Skeletal muscle tissue (tissue), 4 donors: Measurements from ENCODE around the gene KRT84. TPM values are rescaled to one million over a fixed set of nuclear protein-coding genes. Genes with fewer than 3 reads are reported as not detected.

Experiments used
- H3K27ac ChIP-seq: one replicate; pipeline ENCODE4 v1.7.0; 2013; ENCODE audit warnings: mild to moderate bottlenecking, low read depth, low read length, inconsistent platforms
- H3K27me3 ChIP-seq, 3 donors: one replicate each; pipeline ENCODE4 v1.7.0; 2013; ENCODE audit warnings: low read length in 3 of 3; ENCODE audit not compliant: control insufficient read depth in 3 of 3, insufficient read depth in 3 of 3
- H3K36me3 ChIP-seq, 3 donors: one replicate each; pipeline ENCODE4 v1.7.0; 2013; ENCODE audit warnings: low read length in 3 of 3; ENCODE audit not compliant: control insufficient read depth in 3 of 3, insufficient read depth in 3 of 3
- H3K4me1 ChIP-seq, 3 donors: one replicate each; pipeline ENCODE4 v1.7.0; 2013; ENCODE audit warnings: low read length in 3 of 3, mild to moderate bottlenecking in 3 of 3; ENCODE audit not compliant: control insufficient read depth in 3 of 3, insufficient read depth in 3 of 3
- H3K4me3 ChIP-seq, 3 donors: one replicate each; pipeline ENCODE4 v1.7.0; 2013; ENCODE audit warnings: low read length in 3 of 3
- H3K9ac ChIP-seq, 3 donors: one replicate each; pipeline ENCODE4 v1.7.0; 2013; ENCODE audit warnings: low read length in 3 of 3, mild to moderate bottlenecking in 3 of 3, moderate library complexity in 2 of 3, low read depth in 1 of 3
- H3K9me3 ChIP-seq, 3 donors: one replicate each; pipeline ENCODE4 v1.7.0; 2013; ENCODE audit warnings: low read length in 3 of 3; ENCODE audit not compliant: control insufficient read depth in 3 of 3
- total RNA-seq: library from RNA; depleted of rRNA; stranded (reverse); fragments of >200 nt; gene quantifications from one replicate; pipeline ENCODE4 v1.2.3, GENCODE V29; 2014
- donor health status: Osteomylitis.

The KRT84 gene
- total RNA-seq, 1 donor from 2014 or later, result not detected

DNA sequence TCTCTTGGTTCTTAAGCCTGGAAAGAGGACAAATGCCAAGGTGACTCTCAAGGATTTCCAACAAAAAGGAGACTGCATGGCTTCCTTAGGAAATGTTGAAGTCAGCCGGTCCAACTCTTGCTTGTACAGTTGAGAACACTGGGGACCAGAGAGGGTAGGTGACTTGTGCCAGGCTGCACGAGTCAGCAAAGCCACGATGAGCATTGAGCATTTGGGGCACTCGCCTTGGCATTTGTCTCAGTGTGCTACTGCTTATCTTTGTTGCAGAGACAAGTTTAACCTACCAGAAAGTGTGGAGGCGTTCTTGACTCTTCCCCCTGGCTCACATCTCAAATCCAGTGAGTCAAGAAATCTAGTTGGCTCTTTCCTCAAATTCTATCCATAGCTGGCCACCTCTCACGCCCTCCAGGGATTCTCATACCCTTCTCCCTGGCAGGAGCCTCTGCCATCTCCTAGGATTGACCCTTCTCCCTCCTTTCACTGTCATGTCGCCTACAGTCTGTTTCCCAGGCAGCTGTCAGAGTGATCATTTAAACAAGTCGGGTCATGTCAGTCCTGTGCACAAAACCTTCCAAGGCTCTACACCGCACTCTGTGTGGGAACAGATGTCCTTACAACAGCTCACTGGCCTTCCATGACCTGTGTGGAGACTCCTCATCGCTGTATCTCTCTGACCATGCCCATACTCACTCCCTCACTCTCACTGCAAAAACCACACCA lies 47.1 kb downstream of the KRT84 start:
- Histone ChIP-seq H3K4me1 (no peaks in the 10 kb centered on the region), H3K9me3 (peaks cover 7 to 13% (median 8%) of the 10 kb centered on the region in 3 donors), H3K9ac (no peak overlapping the region), H3K4me3 (no peak overlapping the region), H3K36me3 (no peaks in the 10 kb centered on the region), H3K27ac (no peak overlapping the region), H3K27me3 (peaks cover 7 to 12% (median 10%) of the 10 kb centered on the region in 3 donors)

DNA sequence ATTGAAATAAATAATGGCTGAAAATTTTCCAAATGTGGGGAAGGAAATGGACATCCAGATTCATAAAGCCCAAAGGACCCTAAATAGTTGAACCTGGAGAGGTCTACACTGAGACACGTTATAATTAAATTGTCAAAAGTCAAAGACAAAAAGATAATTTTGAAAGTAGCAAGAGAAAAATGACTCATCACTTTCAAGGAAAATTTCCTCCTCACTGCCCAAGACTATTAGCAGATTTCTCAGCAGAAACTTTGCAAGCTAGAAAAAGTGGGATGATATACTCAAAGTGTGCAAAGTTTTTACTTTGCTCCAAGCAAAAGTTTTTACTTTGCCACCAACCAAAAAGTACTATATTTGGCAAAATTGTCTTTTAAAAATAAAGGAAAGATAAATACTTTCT lies 48.4 kb downstream of the KRT84 start:
- Histone ChIP-seq H3K4me3 (no peak overlapping the region), H3K9ac (no peak overlapping the region), H3K27me3 (peaks cover 7 to 9% (median 8%) of the 10 kb centered on the region in 3 donors), H3K4me1 (no peaks in the 10 kb centered on the region), H3K27ac (no peak overlapping the region), H3K36me3 (no peaks in the 10 kb centered on the region), H3K9me3 (peaks cover 0 to 5% (median 0%) of the 10 kb centered on the region in 3 donors)

DNA sequence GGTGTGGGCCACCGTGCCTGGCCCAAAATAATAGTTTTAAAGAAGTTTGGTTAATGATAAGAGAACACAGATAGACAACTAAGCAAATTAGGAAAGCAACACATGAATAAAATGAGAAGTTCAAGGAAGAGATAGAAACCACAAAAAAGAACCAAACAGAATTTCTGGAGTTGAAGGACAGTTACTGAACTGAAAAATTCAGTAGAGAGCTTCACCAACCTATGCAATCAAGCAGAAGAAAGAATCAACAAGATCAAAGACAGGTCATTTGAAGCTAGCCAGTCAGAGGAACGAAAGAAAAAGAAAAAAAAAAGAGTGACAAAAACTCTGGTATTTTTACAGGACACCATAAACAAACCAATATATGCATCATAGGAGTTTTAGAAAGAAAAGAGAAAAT lies 48.8 kb downstream of the KRT84 start:
- H3K4me1 ChIP-seq, result no peaks in the 10 kb centered on the region
- no peak overlapping the region for H3K27ac ChIP-seq
- H3K9me3 ChIP-seq, result peaks cover 0 to 5% (median 0%) of the 10 kb centered on the region in 3 donors
- H3K36me3 ChIP-seq, result no peaks in the 10 kb centered on the region
- no peak overlapping the region for H3K9ac ChIP-seq
- H3K4me3 ChIP-seq, result no peak overlapping the region
- H3K27me3 ChIP-seq, result peaks cover 4 to 9% (median 7%) of the 10 kb centered on the region in 3 donors

DNA sequence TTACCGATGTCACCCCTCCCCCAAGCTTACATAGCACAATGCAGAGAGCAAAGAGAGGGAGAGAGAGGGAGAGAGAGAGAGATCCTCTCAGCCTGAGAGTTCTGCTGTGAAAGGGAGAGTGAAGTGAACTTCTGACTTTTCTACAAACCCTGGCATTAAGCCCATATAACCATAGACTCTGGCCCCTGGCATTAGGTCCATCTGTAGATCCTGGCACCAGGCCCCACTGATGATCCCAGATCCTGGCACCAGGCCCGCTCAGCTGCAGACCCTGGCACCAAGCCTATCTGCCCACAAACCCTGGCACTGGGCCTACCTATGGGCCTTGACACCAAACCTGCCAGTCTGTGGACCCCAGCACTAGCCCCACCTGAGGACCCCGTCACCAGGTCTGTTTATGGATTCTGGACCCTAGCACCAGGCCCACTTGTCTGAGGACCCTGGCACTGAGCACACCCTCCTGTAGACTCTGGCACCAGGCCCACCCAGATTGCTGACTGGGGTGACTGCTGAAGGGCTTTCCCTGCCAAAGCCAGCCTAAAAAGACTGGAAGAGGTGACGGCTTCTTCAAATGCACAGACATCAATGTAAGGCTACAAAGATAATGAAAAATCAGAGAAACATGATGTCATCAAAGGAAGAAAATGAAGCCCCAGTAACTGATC lies 49.7 kb downstream of the KRT84 start:
- Histone ChIP-seq H3K9ac (no peak overlapping the region), H3K27ac (no peak overlapping the region), H3K36me3 (no peaks in the 10 kb centered on the region), H3K4me3 (no peak overlapping the region), H3K9me3 (peaks cover 0 to 2% (median 0%) of the 10 kb centered on the region in 3 donors), H3K27me3 (peaks cover 3 to 9% (median 7%) of the 10 kb centered on the region in 3 donors), H3K4me1 (no peaks in the 10 kb centered on the region)

DNA sequence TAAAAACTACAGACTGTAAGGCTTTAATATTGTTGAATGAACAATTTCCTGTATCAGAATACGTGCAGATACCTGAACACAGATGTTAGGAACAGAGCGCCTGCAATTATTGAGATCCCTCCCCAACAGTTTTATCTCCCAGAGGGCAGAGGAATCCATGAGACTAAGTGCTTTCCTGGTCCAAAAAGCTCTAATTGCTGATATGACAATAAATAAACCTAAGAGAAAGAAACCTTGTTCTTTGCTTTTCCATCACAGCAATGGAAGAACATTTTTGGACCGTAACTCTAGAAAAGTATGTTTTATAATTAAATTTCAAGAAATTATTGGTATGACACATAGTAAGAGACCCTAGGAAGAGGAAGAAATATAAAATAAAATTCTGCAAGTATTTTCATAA lies 51.3 kb downstream of the KRT84 start:
- Histone ChIP-seq H3K9ac (no peak overlapping the region), H3K4me3 (no peak overlapping the region), H3K9me3 (peaks cover 0 to 2% (median 0%) of the 10 kb centered on the region in 3 donors), H3K4me1 (no peaks in the 10 kb centered on the region), H3K27me3 (peaks cover 5 to 7% (median 7%) of the 10 kb centered on the region in 3 donors), H3K36me3 (no peaks in the 10 kb centered on the region), H3K27ac (no peak overlapping the region)

DNA sequence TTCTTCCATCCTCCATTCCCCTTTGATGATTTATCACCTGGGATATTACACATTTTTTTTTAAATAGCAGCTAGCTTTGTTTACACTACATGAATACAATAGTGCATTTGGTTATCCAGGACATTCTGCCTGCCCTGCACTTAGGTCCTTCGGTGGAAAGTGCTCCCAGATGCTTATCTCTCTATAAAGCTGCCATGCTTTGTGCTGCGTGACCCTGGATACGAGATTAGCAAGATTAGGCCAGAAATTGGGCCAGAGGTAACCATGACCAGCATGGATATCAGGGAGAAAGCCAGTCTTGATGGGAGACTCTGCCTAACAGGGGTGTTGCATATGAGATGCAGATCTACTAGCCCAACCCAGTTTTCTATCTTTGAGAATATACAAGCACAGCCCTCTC lies 52.1 kb downstream of the KRT84 start:
- no peak overlapping the region for H3K27ac ChIP-seq
- peaks cover 0 to 2% (median 0%) of the 10 kb centered on the region in 3 donors for H3K9me3 ChIP-seq
- H3K9ac ChIP-seq, result no peak overlapping the region
- no peak overlapping the region for H3K4me3 ChIP-seq
- H3K27me3 ChIP-seq, result peaks cover 4 to 8% (median 5%) of the 10 kb centered on the region in 3 donors
- H3K36me3 ChIP-seq, result no peaks in the 10 kb centered on the region
- no peaks in the 10 kb centered on the region for H3K4me1 ChIP-seq

DNA sequence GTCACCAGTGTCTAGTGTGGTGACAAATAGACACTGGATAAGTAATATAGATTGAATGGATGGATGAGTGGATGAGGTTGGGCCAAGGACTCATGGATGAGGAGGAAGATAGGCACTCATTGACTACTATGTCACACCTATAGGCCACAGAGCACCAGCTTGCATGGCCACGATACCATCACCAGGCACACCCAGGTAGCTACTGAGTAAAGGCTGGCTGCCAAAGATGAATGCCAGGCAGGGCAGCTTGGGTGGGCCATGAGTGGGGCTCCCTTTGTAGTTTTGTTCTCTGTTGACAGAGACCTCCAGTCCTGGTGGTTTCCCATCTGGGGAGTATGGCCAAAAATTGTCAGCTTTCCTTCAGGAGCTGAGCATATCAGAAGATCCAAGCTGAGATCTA lies 53.1 kb downstream of the KRT84 start:
- Histone ChIP-seq H3K9ac (no peak overlapping the region), H3K27me3 (peaks cover 0 to 12% (median 8%) of the 10 kb centered on the region in 3 donors), H3K36me3 (no peaks in the 10 kb centered on the region), H3K9me3 (peaks cover 0 to 2% (median 0%) of the 10 kb centered on the region in 3 donors), H3K4me3 (no peak overlapping the region), H3K27ac (no peak overlapping the region), H3K4me1 (no peaks in the 10 kb centered on the region)

DNA sequence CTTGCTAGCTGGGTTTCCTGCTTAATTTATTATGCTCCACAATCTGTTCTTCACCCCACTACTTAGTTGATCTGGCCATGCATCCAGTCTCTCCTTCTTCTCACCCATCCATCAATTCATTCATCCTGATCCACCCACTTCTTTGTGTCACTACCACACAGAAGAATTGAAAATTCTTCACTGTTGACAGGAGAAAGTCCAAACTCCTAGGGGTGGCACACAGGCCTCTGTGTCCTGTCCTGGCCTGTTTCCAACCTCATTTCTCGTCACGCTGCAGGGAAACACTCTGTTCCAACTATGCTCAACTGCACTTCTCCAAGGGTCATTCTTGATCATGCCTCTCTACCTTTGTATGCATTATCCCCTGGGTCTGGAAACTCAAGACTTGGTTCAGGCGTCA lies 53.6 kb downstream of the KRT84 start:
- no peak overlapping the region for H3K9ac ChIP-seq
- H3K4me3 ChIP-seq, result no peak overlapping the region
- peaks cover 0 to 2% (median 0%) of the 10 kb centered on the region in 3 donors for H3K9me3 ChIP-seq
- peaks cover 0 to 12% (median 8%) of the 10 kb centered on the region in 3 donors for H3K27me3 ChIP-seq
- no peaks in the 10 kb centered on the region for H3K36me3 ChIP-seq
- H3K27ac ChIP-seq, result no peak overlapping the region
- H3K4me1 ChIP-seq, result no peaks in the 10 kb centered on the region

DNA sequence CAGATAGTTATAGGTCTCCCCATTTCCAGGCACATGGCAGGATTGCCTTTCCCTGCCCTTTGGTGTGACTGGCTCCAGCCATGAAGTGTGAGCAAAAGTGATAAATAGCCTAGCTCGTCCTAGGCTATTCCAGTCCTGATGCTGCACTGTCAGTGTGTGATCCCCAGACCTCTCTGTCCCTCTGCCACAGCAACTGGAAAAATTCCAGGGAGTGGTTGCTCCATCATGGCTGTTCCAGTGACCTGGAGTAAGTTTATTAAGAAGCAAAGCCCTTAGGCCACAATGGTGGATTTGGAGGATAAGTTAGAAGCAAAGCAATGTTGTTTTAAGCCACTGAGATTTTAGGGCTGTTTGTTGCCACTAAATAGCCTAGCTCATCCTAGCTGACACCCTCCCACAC lies 54.4 kb downstream of the KRT84 start:
- no peaks in the 10 kb centered on the region for H3K4me1 ChIP-seq

DNA sequence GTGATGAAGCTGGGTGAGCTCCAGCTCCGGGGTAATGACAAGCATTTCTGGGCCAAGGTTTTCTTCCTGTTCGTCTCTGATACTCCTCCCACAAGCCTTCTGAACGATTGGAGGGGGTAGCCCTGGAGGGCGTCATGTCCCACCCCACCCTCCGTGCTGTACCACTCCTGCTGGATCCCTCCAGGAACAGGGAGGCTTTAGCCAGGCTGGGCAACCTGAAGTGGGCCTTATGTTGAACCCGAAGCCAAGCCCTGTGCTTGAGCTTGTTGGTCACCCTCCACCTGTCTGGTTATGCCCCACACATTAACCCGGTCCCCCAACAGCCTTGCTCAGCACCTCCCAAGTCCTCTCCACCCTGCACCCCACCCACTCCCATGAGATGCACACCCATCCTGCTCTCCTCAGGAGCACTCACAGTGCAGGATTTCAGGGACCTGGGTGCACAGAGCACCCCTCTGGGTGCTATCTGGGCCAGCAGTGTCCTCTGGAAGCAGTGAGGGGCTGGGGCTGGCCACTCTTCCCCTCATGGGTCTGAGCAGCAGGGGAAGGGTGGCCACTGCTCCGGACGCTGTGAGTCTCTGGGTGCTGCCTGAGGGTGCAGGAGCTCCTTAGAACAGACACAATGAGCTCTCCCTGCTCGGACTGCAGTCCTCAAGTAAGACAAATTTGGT lies 57.5 kb downstream of the KRT84 start:
- Histone ChIP-seq H3K4me3 (no peak overlapping the region), H3K36me3 (no peaks in the 10 kb centered on the region), H3K27me3 (peaks cover 0 to 27% (median 8%) of the 10 kb centered on the region in 3 donors), H3K9me3 (no peaks in the 10 kb centered on the region), H3K4me1 (no peaks in the 10 kb centered on the region), H3K9ac (no peak overlapping the region), H3K27ac (no peak overlapping the region)

More for the DNA sequence above, 54.4 kb downstream of the KRT84 start:
- Histone ChIP-seq H3K9ac (no peak overlapping the region), H3K27me3 (peaks cover 0 to 12% (median 8%) of the 10 kb centered on the region in 3 donors), H3K9me3 (peaks cover 0 to 2% (median 0%) of the 10 kb centered on the region in 3 donors), H3K27ac (no peak overlapping the region), H3K4me3 (no peak overlapping the region), H3K36me3 (no peaks in the 10 kb centered on the region)
